Activated effector memory CD4-positive, alpha-beta T cell treated with Interleukin-2 at 50 U/mL for 16 hours (primary cell): ENCODE measurements around the gene CCN5.

Experiments
- DNase-seq: peaks from one replicate; pipeline ENCODE4 v3.0.0-alpha.2; 2020

The CCN5 gene

DNA sequence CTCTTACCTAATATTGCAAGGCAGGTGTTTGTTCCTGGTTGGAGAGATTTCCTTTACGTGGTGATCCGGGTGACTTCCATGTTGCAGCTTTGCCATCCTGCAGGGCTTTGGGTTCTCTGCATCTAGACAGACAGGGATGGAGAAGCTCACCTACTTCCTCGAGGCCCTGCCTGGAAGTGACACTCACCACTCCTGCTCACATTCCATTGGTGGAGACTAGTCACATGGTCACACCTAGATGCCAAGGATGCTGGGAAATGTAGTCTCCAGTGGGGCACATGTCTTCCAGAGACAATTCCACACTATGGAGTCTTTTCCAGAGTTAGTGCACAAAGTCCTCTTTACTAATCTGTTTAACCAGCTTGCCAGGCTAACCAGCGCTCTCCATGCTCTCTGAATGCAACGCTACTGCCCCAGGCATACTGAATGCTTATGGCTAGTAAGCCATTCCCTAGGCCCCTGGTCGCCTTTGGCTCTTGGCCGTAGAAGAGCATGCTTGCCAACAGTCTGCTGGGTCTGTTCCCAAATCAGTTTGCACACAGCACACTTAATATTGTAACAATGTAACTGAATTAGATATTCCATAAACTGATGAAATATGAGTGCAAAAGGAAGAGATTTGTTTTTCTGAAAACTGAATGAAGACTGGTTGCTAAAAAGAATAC lies 23.8 kb downstream of the CCN5 start:
- peak; percentile 4 for DNase-seq

DNA sequence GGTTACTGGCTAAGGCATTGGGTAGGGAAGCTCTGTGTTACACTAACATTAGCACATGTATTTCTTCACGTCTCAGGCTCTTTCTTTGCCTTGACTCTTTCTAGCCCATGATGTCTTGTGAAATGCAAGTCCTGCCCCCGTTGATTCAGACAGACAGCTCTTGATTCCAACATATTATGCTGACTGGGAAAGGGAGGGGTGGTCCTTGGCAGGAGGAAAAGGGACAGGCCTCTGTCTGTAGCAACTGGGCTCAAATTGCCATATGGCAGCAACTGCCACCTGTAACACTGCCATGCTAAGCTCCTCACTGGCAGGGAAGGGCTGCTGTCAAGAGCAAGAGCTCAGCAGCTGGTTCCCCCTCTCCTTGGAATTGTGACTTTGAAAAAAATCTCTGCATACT lies 24.8 kb downstream of the CCN5 start:
- no peak for DNase-seq

- DNase-seq = no peak
Observed at GRCh38 chr20:44742304-44743079, 27.3 kb downstream of the CCN5 start.

GRCh38 chr20:44743080-44743701 lies 28.0 kb downstream of the CCN5 start:
- no peak for DNase-seq

GRCh38 chr20:44743916-44744655 lies 28.9 kb downstream of the CCN5 start:
- DNase-seq = no peak

DNA sequence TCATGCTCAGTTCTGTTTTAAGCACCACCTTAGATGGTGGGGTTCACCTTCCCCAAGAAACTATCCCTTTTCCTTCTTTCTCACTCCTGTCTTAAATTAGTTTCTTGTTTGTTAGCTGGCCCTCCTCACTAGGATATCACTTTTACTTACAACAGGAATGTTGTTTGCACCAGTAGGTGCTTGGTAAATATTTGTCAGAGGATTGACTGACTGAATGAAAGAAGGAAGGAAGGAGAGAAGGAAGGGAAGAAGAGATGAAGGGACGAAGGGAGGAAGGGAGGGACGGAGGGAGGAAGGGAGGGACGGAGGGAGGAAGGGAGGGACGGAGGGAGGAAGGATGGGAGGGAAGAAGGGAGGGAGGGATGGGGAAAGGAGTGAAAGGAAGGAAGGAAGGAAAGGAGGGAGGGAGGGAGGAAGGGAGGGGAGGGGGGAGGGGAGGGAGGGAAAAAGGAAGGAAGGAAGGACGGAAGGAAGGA lies 30.0 kb downstream of the CCN5 start:
- no peak for DNase-seq

DNA sequence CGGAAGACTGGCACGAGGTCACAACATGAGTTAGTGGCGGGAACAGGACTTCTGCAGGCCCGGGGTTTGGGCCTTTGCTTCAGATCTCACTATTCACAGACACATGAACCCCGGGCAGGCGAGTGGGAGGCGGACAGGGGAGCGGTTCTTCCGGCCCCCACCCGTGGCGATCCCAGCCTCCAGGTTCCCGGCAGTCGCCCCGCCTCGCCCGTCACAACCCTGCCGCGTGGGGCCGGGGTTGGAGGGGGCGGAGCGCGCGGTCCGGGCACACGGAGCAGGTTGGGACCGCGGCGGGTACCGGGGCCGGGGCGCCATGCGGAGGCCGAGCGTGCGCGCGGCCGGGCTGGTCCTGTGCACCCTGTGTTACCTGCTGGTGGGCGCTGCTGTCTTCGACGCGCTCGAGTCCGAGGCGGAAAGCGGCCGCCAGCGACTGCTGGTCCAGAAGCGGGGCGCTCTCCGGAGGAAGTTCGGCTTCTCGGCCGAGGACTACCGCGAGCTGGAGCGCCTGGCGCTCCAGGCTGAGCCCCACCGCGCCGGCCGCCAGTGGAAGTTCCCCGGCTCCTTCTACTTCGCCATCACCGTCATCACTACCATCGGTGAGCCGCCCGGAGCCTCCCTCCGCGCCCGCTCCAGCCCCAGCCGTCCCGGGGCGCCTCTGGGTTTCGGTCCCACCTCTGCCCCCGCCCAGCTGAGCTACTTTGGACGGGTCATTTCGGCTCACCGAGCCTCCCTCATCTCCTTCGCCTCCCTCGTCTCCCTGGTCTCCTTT lies 30.6 kb downstream of the CCN5 start, which contains the start of gene KCNK15:
Gene KCNK15, plus strand, starts transcription at position 268 of the 769 bp plus-strand sequence. Its CDS starts 46 bp downstream, at position 314.
- DNase-seq = no peak

- DNase-seq = no peak
Observed at GRCh38 chr20:44746367-44747165, 31.4 kb downstream of the CCN5 start.

- peak; percentile 18 for DNase-seq
Observed at GRCh38 chr20:44747166-44748004, 32.2 kb downstream of the CCN5 start.

DNA sequence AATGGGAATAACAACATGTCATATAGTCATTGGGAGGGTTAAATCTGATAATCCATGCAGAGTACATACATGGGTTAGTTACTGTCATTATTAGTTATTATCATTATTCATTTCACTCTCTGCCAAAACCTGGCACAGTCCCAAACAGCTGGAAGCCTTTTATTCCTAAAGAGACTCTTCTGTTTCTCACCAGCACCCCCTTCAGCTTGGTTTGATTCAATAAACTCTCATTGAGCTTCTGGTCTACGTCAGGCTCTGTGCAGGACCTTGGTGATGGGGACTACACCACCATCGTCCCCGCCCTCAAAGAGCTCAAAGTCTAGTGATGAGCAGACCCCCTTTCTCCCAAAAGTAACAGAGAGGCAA lies 32.8 kb downstream of the CCN5 start:
- DNase-seq = no peak

DNA sequence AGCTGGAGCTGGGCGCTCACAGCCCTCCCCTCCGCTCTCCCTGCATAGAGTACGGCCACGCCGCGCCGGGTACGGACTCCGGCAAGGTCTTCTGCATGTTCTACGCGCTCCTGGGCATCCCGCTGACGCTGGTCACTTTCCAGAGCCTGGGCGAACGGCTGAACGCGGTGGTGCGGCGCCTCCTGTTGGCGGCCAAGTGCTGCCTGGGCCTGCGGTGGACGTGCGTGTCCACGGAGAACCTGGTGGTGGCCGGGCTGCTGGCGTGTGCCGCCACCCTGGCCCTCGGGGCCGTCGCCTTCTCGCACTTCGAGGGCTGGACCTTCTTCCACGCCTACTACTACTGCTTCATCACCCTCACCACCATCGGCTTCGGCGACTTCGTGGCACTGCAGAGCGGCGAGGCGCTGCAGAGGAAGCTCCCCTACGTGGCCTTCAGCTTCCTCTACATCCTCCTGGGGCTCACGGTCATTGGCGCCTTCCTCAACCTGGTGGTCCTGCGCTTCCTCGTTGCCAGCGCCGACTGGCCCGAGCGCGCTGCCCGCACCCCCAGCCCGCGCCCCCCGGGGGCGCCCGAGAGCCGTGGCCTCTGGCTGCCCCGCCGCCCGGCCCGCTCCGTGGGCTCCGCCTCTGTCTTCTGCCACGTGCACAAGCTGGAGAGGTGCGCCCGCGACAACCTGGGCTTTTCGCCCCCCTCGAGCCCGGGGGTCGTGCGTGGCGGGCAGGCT lies 35.1 kb downstream of the CCN5 start:
- no peak for DNase-seq

GRCh38 chr20:44752099-44752931 lies 37.1 kb downstream of the CCN5 start:
- no peak for DNase-seq

GRCh38 chr20:44754554-44754953 lies 39.4 kb downstream of the CCN5 start:
- no peak for DNase-seq

DNA sequence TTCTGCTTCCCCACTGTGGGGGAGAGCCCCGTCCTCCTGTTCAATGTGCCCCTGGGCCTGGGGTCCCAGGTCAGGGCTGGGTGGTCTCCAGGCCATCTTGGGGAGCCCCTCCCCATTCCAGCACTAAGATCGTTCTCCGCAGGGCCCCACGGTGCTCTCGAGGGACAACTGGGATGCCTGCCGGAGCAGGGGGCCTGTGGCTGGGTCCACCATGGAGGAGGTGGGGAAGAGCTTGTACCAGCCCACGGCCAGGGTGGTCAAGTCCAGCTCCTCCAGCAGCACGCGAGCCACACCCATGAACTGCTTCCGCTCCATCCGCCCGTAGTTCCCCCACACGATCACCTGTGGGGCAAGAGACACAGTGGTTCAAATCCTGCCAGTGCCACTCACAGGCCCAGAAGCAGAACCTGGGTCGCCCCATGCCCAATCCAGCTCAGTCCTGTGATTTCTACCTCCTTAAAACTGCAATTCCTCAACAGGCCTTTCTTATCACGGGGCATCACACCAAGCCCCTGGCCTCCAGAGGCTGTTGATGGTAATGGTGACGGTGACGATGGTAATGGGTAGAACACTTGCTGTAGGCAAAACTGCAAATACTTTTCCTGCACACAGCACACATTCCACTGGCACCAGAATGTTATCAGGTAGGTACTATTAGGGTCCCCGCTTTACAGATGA lies 41.0 kb downstream of the CCN5 start:
- no peak for DNase-seq

GRCh38 chr20:44756956-44757355 lies 41.8 kb downstream of the CCN5 start:
- no peak for DNase-seq

GRCh38 chr20:44758247-44759101 lies 43.3 kb downstream of the CCN5 start:
- no peak for DNase-seq

DNA sequence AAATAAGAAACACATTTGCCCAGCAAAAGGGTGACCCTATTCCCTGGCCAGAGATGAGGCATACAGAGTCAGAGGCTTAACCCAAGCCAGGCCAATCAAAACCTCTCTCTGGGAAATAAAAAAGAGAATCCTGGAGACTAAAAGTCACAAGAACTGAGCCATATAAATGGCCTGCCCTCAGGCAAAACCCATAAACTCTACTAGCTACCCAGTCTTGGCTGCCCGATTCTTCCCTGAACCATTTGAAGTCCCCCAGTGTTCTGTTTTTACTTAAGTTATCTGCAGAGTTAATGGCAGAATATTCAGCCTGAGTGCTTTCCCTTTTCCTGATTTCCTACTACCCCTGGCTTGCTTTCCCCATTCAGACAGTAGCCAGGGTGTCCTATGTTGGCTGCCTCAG lies 44.4 kb downstream of the CCN5 start:
- DNase-seq = no peak
